Progenitor cell of endocrine pancreas (in vitro differentiated cells): ENCODE measurements around the gene ODC1. TPM values are rescaled to one million over a fixed set of nuclear protein-coding genes. Genes with fewer than 3 reads are reported as not detected.

Experiments used
- DNase-seq: peaks from one replicate; pipeline ENCODE4 v3.0.0; 2021; ENCODE audit warnings: low spot score; ENCODE audit not compliant: unreplicated experiment
- H3K27ac Mint-ChIP-seq: 2 replicates; pipeline ENCODE4 v1.8.0; 2021; ENCODE audit warnings: mild to moderate bottlenecking, moderate library complexity, mixed read lengths
- H3K27me3 Mint-ChIP-seq: 2 replicates; pipeline ENCODE4 v1.8.0; 2021; ENCODE audit warnings: mixed read lengths
- H3K36me3 Mint-ChIP-seq: 2 replicates; pipeline ENCODE4 v1.8.0; 2022; ENCODE audit warnings: mixed read lengths; ENCODE audit not compliant: insufficient read depth
- H3K4me1 Mint-ChIP-seq: 2 replicates; pipeline ENCODE4 v1.8.0; 2021; ENCODE audit warnings: low read depth, mixed read lengths
- H3K4me3 Mint-ChIP-seq: 2 replicates; pipeline ENCODE4 v1.8.0; 2021; ENCODE audit warnings: low read depth, mild to moderate bottlenecking, moderate library complexity, mixed read lengths
- H3K9me3 Mint-ChIP-seq: 2 replicates; pipeline ENCODE4 v1.8.0; 2021; ENCODE audit warnings: low read depth, mixed read lengths
- total RNA-seq: library from RNA; stranded (reverse); gene quantifications from 2 replicates; pipeline ENCODE4 v1.2.1, GENCODE V29; 2021
- TF ChIP-seq, protein P1 (sequence below): fragments of 200-600 bp; sonication (generic); IDR thresholded peaks from one replicate; pipeline ENCODE4 v1.5.0; 2021; ENCODE audit warnings: antibody characterized with exemption, mild to moderate bottlenecking; ENCODE audit not compliant: unreplicated experiment

ODC1 gene
- total RNA-seq, 1 donor from 2014 or later: 252 TPM

- peaks cover 5% of the 10 kb centered on the region for H3K36me3 Mint-ChIP-seq
- H3K4me1 Mint-ChIP-seq: peaks cover 7% of the 10 kb centered on the region
- H3K27me3 Mint-ChIP-seq: peaks cover 4% of the 10 kb centered on the region
- TF ChIP-seq, protein P1, sequence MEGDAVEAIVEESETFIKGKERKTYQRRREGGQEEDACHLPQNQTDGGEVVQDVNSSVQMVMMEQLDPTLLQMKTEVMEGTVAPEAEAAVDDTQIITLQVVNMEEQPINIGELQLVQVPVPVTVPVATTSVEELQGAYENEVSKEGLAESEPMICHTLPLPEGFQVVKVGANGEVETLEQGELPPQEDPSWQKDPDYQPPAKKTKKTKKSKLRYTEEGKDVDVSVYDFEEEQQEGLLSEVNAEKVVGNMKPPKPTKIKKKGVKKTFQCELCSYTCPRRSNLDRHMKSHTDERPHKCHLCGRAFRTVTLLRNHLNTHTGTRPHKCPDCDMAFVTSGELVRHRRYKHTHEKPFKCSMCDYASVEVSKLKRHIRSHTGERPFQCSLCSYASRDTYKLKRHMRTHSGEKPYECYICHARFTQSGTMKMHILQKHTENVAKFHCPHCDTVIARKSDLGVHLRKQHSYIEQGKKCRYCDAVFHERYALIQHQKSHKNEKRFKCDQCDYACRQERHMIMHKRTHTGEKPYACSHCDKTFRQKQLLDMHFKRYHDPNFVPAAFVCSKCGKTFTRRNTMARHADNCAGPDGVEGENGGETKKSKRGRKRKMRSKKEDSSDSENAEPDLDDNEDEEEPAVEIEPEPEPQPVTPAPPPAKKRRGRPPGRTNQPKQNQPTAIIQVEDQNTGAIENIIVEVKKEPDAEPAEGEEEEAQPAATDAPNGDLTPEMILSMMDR: no peak
- no peak overlapping the region for H3K4me3 Mint-ChIP-seq
- no peak overlapping the region for H3K27ac Mint-ChIP-seq
- no peaks in the 10 kb centered on the region for H3K9me3 Mint-ChIP-seq
- DNase-seq: no peak
Measured at GRCh38 chr2:10412380-10412779, 35.7 kb downstream of the ODC1 start.

DNA sequence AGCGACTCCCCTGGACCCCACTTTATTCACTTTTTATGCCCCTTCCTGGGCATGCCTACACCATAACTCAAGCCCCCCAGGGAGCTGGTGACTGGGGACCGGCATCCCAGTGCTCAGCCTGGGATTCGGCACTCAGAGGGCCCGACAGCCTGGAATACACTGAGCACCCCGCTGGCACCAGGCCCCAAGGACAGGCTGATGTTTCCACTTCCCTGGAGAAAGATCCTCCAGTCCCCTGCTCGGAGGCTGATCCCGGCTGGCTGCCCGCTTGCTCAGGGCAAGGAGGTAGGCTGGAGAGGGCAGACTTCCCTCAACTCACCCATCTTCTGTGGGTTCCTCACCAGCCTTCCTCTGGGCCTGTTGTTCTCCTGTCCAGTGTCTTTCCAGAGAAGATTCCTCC lies 36.6 kb downstream of the ODC1 start:
- Mint-ChIP-seq H3K27ac (no peak overlapping the region), H3K4me3 (no peak overlapping the region), H3K36me3 (peaks cover 5% of the 10 kb centered on the region), H3K9me3 (no peaks in the 10 kb centered on the region), H3K4me1 (peaks cover 5% of the 10 kb centered on the region), H3K27me3 (peaks cover 6% of the 10 kb centered on the region)
- TF ChIP-seq, protein P1: no peak
- DNase-seq: no peak

DNA sequence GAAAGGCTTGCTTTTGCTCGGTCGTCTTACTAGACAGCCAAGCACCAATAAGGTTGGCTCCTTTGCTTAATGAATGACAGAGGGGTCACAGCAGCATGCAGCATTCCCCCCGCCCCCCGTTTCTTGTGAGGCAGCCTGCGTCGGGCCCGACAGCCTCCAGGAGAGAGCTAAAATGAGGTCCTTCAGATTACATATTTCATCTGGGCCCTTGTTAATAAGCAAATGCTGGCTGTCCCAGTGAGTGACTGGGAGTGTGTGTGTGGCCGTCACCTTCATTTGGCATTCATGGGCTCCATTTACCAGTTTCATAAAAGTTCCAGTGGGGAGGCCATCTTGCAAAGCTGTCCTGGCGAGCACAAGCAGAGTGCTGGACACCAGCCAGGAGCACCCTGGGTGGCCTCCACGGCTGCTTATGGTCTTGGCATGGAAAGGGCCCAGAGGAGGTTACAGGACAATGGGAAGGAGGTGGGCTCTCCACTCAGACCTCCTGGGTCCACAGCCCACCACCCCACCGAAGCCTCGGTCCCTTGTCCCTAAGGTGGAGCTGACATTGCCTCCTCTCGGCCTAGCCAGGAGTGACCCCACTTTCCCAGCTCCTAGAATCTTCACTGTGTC lies 37.2 kb downstream of the ODC1 start:
- no peak overlapping the region for H3K27ac Mint-ChIP-seq
- no peak for DNase-seq
- TF ChIP-seq, protein P1: no peak
- H3K27me3 Mint-ChIP-seq: peaks cover 6% of the 10 kb centered on the region
- peaks cover 5% of the 10 kb centered on the region for H3K4me1 Mint-ChIP-seq
- H3K4me3 Mint-ChIP-seq: no peak overlapping the region
- H3K9me3 Mint-ChIP-seq: no peaks in the 10 kb centered on the region
- peaks cover 5% of the 10 kb centered on the region for H3K36me3 Mint-ChIP-seq

- Mint-ChIP-seq H3K4me1 (peaks cover 5% of the 10 kb centered on the region), H3K27me3 (peaks cover 6% of the 10 kb centered on the region), H3K9me3 (no peaks in the 10 kb centered on the region), H3K36me3 (peaks cover 5% of the 10 kb centered on the region), H3K4me3 (no peak overlapping the region), H3K27ac (no peak overlapping the region)
- TF ChIP-seq, protein P1: no peak
- DNase-seq: no peak
Measured at GRCh38 chr2:10410001-10410822, 37.9 kb downstream of the ODC1 start.

- Mint-ChIP-seq H3K4me3 (no peak overlapping the region), H3K4me1 (peaks cover 5% of the 10 kb centered on the region), H3K36me3 (peaks cover 5% of the 10 kb centered on the region), H3K27me3 (peaks cover 6% of the 10 kb centered on the region), H3K9me3 (no peaks in the 10 kb centered on the region), H3K27ac (peak overlapping the region; percentile 41)
- peak; percentile 85 for DNase-seq
- TF ChIP-seq, protein P1: peak; percentile 98
Measured at GRCh38 chr2:10408649-10409579, 39.2 kb downstream of the ODC1 start.
